GM12891 (cell line): Measurements from ENCODE around the gene DHCR24.

Experiments
- PAX5 ChIP-seq: IDR thresholded peaks from 2 replicates; pipeline ENCODE4 v1.6.1; 2011; ENCODE audit warnings: low read length, moderate library complexity, mild to moderate bottlenecking; ENCODE audit not compliant: insufficient read depth, severe bottlenecking
- POLR2A ChIP-seq: IDR thresholded peaks from 2 replicates; pipeline ENCODE4 v1.6.1; 2011; ENCODE audit warnings: low read depth, low read length, control low read depth
- POLR2AphosphoS5 ChIP-seq: IDR thresholded peaks from 2 replicates; pipeline ENCODE4 v1.6.1; 2011; ENCODE audit warnings: low read depth, low read length, control low read depth
- POU2F2 ChIP-seq: IDR thresholded peaks from 2 replicates; pipeline ENCODE4 v1.6.1; 2011; ENCODE audit warnings: low read depth, mild to moderate bottlenecking, control low read depth, low read length, moderate library complexity
- SPI1 ChIP-seq: IDR thresholded peaks from 2 replicates; pipeline ENCODE4 v1.6.1; 2011; ENCODE audit warnings: low read depth, low read length, control low read depth
- TAF1 ChIP-seq: IDR thresholded peaks from 2 replicates; pipeline ENCODE4 v1.6.1; 2011; ENCODE audit warnings: low read depth, low read length, control low read depth

- TF ChIP-seq TAF1 (no peak), SPI1 (no peak), POLR2A (no peak), PAX5 (no peak), POLR2AphosphoS5 (no peak), POU2F2 (no peak)
Observed at GRCh38 chr1:54926970-54927369, 40.0 kb upstream of the DHCR24 start.
